NCI-H128 (cell line): ENCODE measurements around the gene CCDC107.

ENCODE experiments used
- DNase-seq: peaks from one replicate; lab custom pipeline; 2025; ENCODE audit not compliant: unreplicated experiment; lab: John Stamatoyannopoulos, UW

The CCDC107 gene

DNA sequence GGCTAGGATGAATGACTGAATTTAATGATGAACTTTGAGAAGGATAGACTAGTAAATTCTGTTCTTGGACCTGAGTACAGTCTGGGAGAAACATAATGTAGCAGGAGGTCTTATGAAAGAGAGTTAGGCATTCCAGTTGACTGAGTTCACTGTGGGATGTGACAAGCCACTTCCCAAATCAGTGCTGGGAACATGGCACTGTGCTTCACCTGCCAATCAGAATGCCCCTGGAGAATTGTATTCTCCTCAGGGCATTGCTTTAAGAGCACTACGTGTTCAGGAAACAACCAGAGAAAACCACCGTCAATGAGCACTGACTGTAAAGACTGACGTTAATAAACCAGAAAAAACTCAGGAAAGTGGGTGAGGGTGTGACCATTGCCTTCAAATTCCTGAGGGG lies 1.2 kb downstream of the CCDC107 start:
- DNase-seq, result no peak

DNA sequence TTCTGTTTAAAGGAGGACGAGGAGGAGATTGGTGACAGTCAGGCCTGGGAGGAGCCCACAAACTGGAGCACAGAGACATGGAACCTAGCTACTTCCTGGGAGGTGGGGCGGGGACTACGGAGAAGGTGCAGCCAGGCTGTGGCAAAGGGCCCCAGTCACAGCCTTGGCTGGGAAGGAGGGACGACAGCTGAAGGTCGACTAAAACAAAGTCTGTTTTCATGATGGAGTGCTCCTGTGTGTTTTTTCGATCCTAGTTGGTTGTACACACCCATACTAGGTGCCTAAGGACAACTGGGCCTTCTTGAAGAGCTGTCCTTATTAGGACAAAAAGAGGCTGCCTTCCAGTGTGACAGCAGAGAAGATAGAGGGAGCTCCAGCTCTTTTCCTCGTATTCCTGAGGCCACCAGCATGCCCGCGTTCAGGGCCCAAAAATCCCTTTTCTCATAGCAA lies 2.9 kb downstream of the CCDC107 start:
- DNase-seq, result no peak

- no peak for DNase-seq
Measured at GRCh38 chr9:35661756-35662350, 3.8 kb downstream of the CCDC107 start.

DNA sequence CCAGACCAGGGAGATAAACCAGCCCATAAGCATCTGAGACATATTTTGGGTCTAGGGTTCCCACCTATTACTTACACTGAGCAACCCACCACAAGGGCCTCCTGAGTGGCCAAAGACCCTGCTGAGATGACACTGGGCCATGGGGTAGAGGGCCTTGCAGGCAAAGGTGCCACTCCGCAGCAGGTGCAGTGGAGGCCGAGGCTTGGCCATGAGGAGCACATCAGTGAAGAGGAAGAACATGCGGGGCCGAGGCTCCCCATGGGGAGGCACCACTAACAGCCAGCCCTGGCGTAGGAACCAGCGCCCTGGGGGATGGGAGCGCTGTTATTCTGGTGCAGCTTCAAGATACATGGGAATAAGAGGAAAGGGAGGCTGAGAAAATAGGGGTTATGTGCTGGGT lies 4.3 kb downstream of the CCDC107 start:
- no peak for DNase-seq

GRCh38 chr9:35664531-35665470 lies 6.7 kb downstream of the CCDC107 start, which contains the start of gene ARHGEF39:
TSS of gene ARHGEF39 (minus strand) at chr9:35665195. CDS start at chr9:35665169, 26 bp downstream.
- peak; percentile 73 for DNase-seq

GRCh38 chr9:35665471-35665818 lies 7.4 kb downstream of the CCDC107 start:
- DNase-seq, result no peak

DNA sequence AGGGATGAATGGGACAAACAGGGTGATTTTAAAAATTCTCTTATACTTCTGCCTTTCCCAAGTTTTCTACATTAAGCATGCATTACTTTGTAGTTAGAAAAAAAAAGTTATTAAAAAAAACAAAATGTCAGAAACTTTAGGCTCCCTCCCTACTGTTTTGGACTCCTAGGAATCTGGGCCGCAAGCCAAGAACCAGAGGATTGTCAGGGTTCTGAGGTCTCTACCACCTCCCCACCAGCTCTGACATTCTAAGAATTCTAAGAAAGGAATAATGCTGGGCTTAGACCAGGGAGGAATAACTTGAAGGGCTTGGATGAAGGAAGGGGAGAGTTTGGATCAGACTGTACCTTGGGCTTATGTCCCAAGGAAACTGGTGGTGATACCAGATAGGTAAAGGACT lies 8.0 kb downstream of the CCDC107 start:
- DNase-seq, result no peak

DNA sequence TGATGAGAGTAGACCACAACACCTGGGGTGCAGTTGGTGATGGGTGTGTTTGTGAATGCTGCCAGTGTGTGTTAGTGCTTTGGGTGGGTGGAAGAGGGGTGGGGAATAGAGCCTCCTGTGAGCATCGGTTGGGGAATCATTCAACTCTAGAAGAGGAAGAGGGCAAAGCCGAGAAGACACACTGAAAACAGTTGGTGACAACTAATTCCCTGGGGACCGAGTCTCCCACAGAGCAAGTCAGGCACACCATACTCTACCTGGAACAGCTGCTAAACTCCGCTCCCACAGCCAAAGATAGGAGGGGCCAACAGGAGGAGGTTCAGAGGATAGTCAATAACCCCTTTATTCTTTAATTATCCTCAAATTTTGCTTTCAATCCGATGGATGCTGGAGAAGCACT lies 8.5 kb downstream of the CCDC107 start:
- DNase-seq, result no peak

DNA sequence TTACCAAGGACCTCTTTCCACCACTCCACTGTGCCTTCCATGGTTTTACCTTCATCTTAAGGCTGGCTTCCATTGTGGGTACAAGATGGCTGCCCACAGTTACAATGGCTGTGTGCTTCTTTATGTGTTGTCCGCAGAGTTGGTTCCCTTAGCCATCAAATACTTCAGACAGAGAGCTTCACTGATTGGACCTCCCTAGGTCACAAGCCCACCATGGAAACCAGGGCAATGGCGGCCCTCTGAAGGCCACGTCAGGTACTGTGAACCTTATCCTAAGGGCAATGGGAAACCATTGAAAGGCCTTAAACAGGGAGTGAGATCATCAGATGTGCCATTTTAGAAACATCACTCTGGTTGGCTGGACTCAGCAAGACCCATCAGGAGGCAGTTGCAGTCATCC lies 9.8 kb downstream of the CCDC107 start:
- no peak for DNase-seq

GRCh38 chr9:35669331-35670145 lies 11.4 kb downstream of the CCDC107 start:
- no peak for DNase-seq

GRCh38 chr9:35673132-35674024 lies 15.3 kb downstream of the CCDC107 start, which contains the start of gene CA9:
TSS of gene CA9 (plus strand) at chr9:35673928. CDS start at chr9:35673960, 32 bp downstream.
- DNase-seq, result no peak

DNA sequence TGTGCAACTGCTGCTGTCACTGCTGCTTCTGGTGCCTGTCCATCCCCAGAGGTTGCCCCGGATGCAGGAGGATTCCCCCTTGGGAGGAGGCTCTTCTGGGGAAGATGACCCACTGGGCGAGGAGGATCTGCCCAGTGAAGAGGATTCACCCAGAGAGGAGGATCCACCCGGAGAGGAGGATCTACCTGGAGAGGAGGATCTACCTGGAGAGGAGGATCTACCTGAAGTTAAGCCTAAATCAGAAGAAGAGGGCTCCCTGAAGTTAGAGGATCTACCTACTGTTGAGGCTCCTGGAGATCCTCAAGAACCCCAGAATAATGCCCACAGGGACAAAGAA lies 15.9 kb downstream of the CCDC107 start:
- no peak for DNase-seq

GRCh38 chr9:35675204-35675603 lies 17.1 kb downstream of the CCDC107 start:
- DNase-seq, result no peak

- no peak for DNase-seq
Measured at GRCh38 chr9:35675732-35676392, 17.8 kb downstream of the CCDC107 start.

GRCh38 chr9:35679091-35679490 lies 21.0 kb downstream of the CCDC107 start:
- no peak for DNase-seq

- no peak for DNase-seq
Measured at GRCh38 chr9:35679766-35680330, 21.8 kb downstream of the CCDC107 start.

- no peak for DNase-seq
Measured at GRCh38 chr9:35680331-35681105, 22.4 kb downstream of the CCDC107 start.

DNA sequence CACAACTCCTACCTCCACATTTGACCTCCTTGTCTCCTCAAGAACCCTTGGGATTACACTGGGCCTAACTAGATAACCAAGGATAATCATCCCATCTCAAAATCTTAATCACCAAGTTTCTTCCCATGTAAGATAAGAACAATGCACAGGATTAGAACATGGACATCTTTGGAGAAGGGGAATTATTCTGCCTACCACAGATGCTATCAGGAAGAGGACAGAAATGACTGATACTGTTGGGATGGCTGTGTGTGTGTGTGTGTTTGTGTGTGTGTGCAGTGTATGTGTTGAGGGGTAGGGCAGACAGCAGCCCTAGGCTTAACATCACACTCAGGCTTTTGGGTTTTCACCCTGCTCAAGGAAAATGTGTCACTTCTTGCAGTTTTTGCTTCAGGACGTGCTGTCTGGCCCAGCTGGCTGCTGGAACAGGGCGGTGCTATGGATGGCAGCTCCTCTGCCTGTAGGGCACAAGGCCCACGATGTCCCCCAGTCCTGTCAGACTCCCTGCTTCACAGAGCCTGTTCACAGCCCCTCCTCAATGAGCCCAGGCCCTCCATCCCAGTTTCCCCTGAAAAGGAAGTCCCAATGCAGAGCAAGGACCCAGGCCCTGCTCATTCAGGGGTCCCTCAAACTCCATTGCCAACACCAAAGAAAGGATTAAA lies 23.4 kb downstream of the CCDC107 start:
- no peak for DNase-seq
